K562 (cell line): ENCODE measurements around the gene SIGLEC9. TPM values are rescaled to one million over a fixed set of nuclear protein-coding genes. Genes with fewer than 3 reads are reported as not detected.

Experiments used
- FOSL1 ChIP-seq: fragments of 200-800 bp; sonication (Bioruptor generic); conservative IDR thresholded peaks from 2 replicates; pipeline ENCODE4 v1.6.1; 2016; ENCODE audit warnings: missing genetic modification characterization, missing compliant biosample characterization
- GATAD2A ChIP-seq: fragments of 450-650 bp; IDR thresholded peaks from 2 replicates; pipeline ENCODE4 v1.6.1; 2017
- KAT8 ChIP-seq: fragments of 450-650 bp; IDR thresholded peaks from 2 replicates; pipeline ENCODE4 v1.6.1; 2016; ENCODE audit warnings: low read depth, mild to moderate bottlenecking
- KLF6 ChIP-seq: fragments of 250-450 bp; sonication (Bioruptor Pico); IDR thresholded peaks from 2 replicates; pipeline ENCODE4 v1.4.0; 2020; ENCODE audit warnings: mild to moderate bottlenecking, moderate library complexity, borderline replicate concordance
- PBX2 ChIP-seq, 2 experiments: IDR thresholded peaks in 1 of 2; conservative IDR thresholded peaks in 1 of 2; 2 replicates each; pipeline ENCODE4 v1.6.1; 2016; ENCODE audit warnings: low read depth in 2 of 2, mild to moderate bottlenecking in 1 of 2, missing compliant biosample characterization in 1 of 2, missing genetic modification characterization in 1 of 2, moderate library complexity in 1 of 2
- RBM25 ChIP-seq: fragments of 200-400 bp; formaldehyde crosslinking; IDR thresholded peaks from 2 replicates; pipeline ENCODE4 v1.6.1; 2018; ENCODE audit warnings: low read length, low read depth, moderate library complexity; ENCODE audit not compliant: severe bottlenecking
- TAF1 ChIP-seq: IDR thresholded peaks from 2 replicates; pipeline ENCODE4 v1.6.1; 2011; ENCODE audit warnings: mild to moderate bottlenecking, low read length, moderate library complexity; ENCODE audit not compliant: insufficient read depth, control insufficient read depth, severe bottlenecking; ENCODE audit errors: extremely low read depth
- TCF7L2 ChIP-seq: fragments of 150-350 bp; IDR thresholded peaks from 2 replicates; pipeline ENCODE4 v1.6.1; 2016; ENCODE audit warnings: low read depth, mild to moderate bottlenecking, low read length, moderate library complexity
- VEZF1 ChIP-seq: fragments of 200-800 bp; sonication (Bioruptor generic); IDR thresholded peaks from 2 replicates; pipeline ENCODE4 v1.6.1; 2017; ENCODE audit warnings: missing genetic modification characterization, missing compliant biosample characterization
- ZBTB9 ChIP-seq: fragments of 450-650 bp; formaldehyde crosslinking; IDR thresholded peaks from 2 replicates; pipeline ENCODE4 v1.4.0; 2020; ENCODE audit warnings: mild to moderate bottlenecking, moderate library complexity
- ZHX1 ChIP-seq: fragments of 150-350 bp; conservative IDR thresholded peaks from 2 replicates; pipeline ENCODE4 v1.6.1; 2014; ENCODE audit warnings: low read length
- ZNF518B ChIP-seq: fragments of 250-450 bp; sonication (Bioruptor Pico); IDR thresholded peaks from 2 replicates; pipeline ENCODE4 v1.5.0; 2021; ENCODE audit warnings: mild to moderate bottlenecking, moderate library complexity
- ZNF766 ChIP-seq: fragments of 200-800 bp; sonication (Bioruptor generic); conservative IDR thresholded peaks from 2 replicates; pipeline ENCODE4 v1.6.1; 2016; ENCODE audit warnings: missing genetic modification characterization, missing compliant biosample characterization
- polyA plus RNA-seq, 8 experiments: library from polyadenylated mRNA; depleted of rRNA in 4 of 8; stranded (reverse) in 5 of 8; unstranded in 3 of 8; fragments of >200 nt; fragmentation: Nextera tagmentation in 2 of 8; fragmentation: Illumina TruSeq in 1 of 8; extraction: Ambion mirVana in 2 of 8; extraction: Trizol in 1 of 8; gene quantifications; 2 replicates each; pipeline versions ENCODE4 v1.2.1 to v1.2.3, GENCODE V29; 2011 to 2014; ENCODE audit warnings: inconsistent platforms in 1 of 8, missing spikeins in 1 of 8
- total RNA-seq, 7 experiments: library from RNA; depleted of rRNA in 6 of 7; stranded (reverse); fragments of >200 nt in 6 of 7; fragmentation: Illumina TruSeq in 2 of 7; extraction: Trizol in 2 of 7; gene quantifications; 2 replicates each; pipeline versions ENCODE4 v1.2.1 to v1.2.3, GENCODE V29; 2011 to 2021; ENCODE audit warnings: low replicate concordance in 1 of 7

Gene SIGLEC9
- total and polyA plus RNA-seq, 9 of the 15 experiments (the other 6 are each of a cell fraction or from before 2014, with no cell fraction given) = 0.09 to 0.34 (median 0.22) TPM; not detected in 4

- TF ChIP-seq ZNF518B (CRISPR knock-in tag) (no peak), ZHX1 (no peak), KAT8 (no peak), TAF1 (no peak), RBM25 (no peak), PBX2 (CRISPR knock-in tag; IDR thresholded peaks at IDR 0.05; ENCODE audit: low read depth) (no peak), PBX2 (tag; conservative IDR thresholded peaks at IDR 0.05; ENCODE audit: low read depth) (no peak), VEZF1 (peak; percentile 19; the same call in 1 of the 2 replicates), GATAD2A (no peak), TCF7L2 (no peak), ZBTB9 (CRISPR knock-in tag) (peak; percentile 62; the same call in 1 of the 2 replicates), ZNF766 (CRISPR knock-in tag) (peak; percentile 94), KLF6 (CRISPR knock-in tag) (no peak), FOSL1 (tag) (peak; percentile 46; the same call in 1 of the 2 replicates)
These were observed 7.3 kb downstream of the SIGLEC9 start (continued) for GRCh38 chr19:51131780-51132680.
